Iris pigment epithelial cell (primary cell): ENCODE results near the gene FAM227B.

Experiments used
- DNase-seq: peaks from one replicate; pipeline ENCODE4 v3.0.0-alpha.2; 2011; ENCODE audit warnings: low read depth

Gene FAM227B

GRCh38 chr15:49290191-49290590, 330.4 kb downstream of the FAM227B start:
- no peak for DNase-seq

DNA sequence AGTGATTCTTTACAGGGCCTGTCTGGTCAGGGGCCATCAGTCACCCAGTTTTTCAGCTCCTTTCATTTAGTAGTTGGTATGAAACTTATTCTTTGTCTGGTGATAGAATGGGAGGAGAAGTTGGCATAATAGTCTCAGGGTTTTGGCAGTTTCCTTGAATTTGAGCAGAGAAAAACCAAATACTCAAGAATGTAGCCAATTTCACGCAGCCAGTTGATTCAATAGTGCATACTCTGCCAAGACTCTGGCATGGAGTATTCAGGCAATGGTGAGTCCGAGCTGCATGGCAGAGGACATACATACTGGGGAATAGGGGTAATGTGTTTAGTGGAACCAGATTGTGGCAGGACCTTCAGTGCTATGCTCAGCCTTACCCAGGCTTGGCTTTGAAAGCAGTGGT, 332.2 kb downstream of the FAM227B start:
- no peak for DNase-seq

GRCh38 chr15:49287481-49287880, 333.1 kb downstream of the FAM227B start:
- DNase-seq, result no peak

DNA sequence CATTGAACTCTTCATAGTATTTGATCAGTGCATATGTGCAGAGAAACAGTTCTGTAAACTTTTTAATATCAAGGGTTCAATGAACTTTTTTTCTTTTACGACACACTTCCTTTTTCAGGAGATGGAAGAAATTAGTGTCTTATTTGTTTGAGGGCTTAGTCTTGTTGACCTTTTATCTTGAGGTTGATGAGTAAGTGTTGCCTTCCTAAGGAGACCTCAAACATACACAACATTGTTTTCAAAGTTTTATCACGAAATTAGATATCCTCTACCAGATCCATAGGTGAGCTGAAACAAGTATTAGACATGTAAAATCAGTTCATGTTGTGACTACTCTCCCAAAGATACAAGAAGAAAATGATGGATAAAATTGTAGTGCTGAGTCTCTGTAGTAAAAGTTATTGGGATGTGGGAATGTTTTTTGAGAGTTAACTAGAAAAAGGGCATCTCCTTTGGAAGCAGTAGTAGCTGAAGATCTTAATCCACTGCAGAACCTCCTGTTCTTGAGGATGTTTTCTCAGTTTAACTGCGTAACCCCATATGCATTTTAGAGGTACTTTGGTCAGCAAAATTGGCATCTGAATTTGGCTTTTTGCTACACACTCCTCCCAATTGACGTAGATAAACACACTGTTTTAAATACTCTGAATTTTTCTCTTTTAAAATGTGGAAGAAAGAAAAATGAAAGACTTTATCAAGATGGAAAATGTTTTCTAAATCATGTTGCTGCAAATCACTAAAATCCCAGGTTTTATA, 333.8 kb downstream of the FAM227B start:
- DNase-seq, result peak; percentile 64

GRCh38 chr15:49282366-49282765, 338.3 kb downstream of the FAM227B start:
- peak; percentile 87 for DNase-seq

- DNase-seq, result peak; percentile 20
These were observed 340.8 kb downstream of the FAM227B start for GRCh38 chr15:49279521-49280456.

GRCh38 chr15:49278751-49279150, 341.9 kb downstream of the FAM227B start:
- DNase-seq, result no peak
